ENCODE results near the gene KARS1. TPM values are rescaled to one million over a fixed set of nuclear protein-coding genes. Genes with fewer than 3 reads are reported as not detected.
A peak's percentile ranks its signal among the peaks of the same experiment; 100 is the strongest.

KARS1 gene
- total RNA-seq: 93.2 to 98.1 TPM (median 93.3 TPM) in 3 replicates
- long read RNA-seq, transcript KARS-211 (2 exons, 589 nt): minor isoform, 21 of 183 reads
- long read RNA-seq, transcript KARS-201 (14 exons, 2,005 nt): major isoform, 115 of 183 reads
- long read RNA-seq, transcript KARS-202 (15 exons, 2,421 nt): minor isoform, 30 of 183 reads
- long read RNA-seq, partial matches to known transcripts: 2 of 183 reads
- long read RNA-seq, other reads (novel, unspliced or antisense): 13 of 183 reads

DNA sequence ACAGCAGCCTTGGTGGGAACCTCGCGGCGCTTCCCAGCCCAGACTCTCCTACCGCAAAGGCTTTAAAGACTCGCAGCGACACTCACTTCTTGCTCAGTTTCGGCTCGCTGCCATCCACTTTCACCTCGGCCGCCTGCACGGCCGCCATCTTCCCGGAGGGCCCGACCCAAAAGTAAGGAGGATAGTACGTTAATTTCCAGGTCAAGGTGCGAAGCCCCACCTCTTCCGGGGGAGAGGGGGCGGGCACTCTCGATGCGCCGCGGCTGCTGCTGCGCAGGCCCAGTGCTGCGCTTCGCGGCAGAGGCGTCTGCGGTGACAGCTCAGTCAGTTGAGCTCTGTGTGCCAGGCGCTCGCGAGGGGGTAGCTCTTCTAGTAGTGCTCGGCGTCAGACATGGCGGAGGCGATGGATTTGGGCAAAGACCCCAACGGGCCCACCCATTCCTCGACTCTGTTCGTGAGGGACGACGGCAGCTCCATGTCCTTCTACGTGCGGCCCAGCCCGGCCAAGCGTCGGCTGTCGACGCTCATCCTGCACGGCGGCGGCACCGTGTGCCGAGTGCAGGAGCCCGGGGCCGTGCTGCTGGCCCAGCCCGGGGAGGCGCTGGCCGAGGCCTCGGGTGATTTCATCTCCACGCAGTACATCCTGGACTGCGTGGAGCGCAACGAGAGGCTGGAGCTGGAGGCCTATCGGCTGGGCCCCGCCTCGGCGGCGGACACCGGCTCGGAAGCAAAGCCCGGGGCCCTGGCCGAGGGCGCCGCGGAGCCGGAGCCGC is at the start of gene KARS1, which contains the start of gene TERF2IP:
TSS of gene KARS1 (minus strand) at position 174 of the 773 bp plus-strand sequence. CDS start at position 148, 26 bp downstream.
TSS of gene TERF2IP (plus strand) at position 282 of the 773 bp plus-strand sequence. CDS start at position 392, 110 bp downstream.
- Mint-ChIP-seq H3K27ac (ENCODE audit: unreplicated experiment) (peak within 1 kb of the TSS; percentile 97), H3K36me3 (ENCODE audit: low read depth) (peaks cover 3% of the 10 kb centered on the region), H3K4me1 (ENCODE audit: low read depth) (peaks cover 54% of the 10 kb centered on the region)

DNA sequence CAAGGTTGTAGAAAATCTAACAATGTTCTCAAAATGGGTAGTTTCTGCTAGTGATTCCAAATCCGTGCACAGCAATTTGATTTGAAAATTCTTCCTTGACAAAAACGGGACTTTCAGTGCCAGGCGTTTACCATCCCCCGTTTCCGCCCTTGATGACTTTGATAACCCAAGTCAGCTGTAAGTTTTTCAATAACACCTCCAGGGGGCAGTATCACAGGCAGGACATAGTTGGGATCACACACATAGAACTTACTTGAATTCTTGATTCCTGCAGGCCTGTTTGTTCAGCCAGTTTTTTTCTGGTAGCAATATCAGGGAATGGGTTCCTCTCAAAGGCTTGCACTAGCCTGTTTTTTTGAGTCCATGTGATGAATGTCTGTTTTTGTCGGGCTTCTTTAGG is 48.2 kb upstream of the KARS1 start:
- Mint-ChIP-seq H3K27me3 (ENCODE audit: low read depth) (no peaks in the 10 kb centered on the region), H3K36me3 (ENCODE audit: low read depth) (no peaks in the 10 kb centered on the region), H3K4me1 (ENCODE audit: low read depth) (no peaks in the 10 kb centered on the region), H3K27ac (ENCODE audit: unreplicated experiment) (no peak overlapping the region), H3K9me3 (ENCODE audit: low read depth) (no peaks in the 10 kb centered on the region), H3K4me3 (ENCODE audit: unreplicated experiment) (no peak overlapping the region)
- TF ChIP-seq, protein P1, sequence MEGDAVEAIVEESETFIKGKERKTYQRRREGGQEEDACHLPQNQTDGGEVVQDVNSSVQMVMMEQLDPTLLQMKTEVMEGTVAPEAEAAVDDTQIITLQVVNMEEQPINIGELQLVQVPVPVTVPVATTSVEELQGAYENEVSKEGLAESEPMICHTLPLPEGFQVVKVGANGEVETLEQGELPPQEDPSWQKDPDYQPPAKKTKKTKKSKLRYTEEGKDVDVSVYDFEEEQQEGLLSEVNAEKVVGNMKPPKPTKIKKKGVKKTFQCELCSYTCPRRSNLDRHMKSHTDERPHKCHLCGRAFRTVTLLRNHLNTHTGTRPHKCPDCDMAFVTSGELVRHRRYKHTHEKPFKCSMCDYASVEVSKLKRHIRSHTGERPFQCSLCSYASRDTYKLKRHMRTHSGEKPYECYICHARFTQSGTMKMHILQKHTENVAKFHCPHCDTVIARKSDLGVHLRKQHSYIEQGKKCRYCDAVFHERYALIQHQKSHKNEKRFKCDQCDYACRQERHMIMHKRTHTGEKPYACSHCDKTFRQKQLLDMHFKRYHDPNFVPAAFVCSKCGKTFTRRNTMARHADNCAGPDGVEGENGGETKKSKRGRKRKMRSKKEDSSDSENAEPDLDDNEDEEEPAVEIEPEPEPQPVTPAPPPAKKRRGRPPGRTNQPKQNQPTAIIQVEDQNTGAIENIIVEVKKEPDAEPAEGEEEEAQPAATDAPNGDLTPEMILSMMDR (IDR thresholded peaks at IDR 0.05): peak; percentile 32
- no peak for DNase-seq (ENCODE audit: low spot score)

More for the DNA sequence above, at the start of gene KARS1, which contains the start of gene TERF2IP:
- peak; percentile 97 for DNase-seq (ENCODE audit: low spot score)
- no peaks in the 10 kb centered on the region for H3K27me3 Mint-ChIP-seq (ENCODE audit: low read depth)
- H3K9me3 Mint-ChIP-seq (ENCODE audit: low read depth): no peaks in the 10 kb centered on the region
- peak within 1 kb of the TSS; percentile 98 for H3K4me3 Mint-ChIP-seq (ENCODE audit: unreplicated experiment)
- TF ChIP-seq, protein P1 (IDR thresholded peaks at IDR 0.05): no peak

DNA sequence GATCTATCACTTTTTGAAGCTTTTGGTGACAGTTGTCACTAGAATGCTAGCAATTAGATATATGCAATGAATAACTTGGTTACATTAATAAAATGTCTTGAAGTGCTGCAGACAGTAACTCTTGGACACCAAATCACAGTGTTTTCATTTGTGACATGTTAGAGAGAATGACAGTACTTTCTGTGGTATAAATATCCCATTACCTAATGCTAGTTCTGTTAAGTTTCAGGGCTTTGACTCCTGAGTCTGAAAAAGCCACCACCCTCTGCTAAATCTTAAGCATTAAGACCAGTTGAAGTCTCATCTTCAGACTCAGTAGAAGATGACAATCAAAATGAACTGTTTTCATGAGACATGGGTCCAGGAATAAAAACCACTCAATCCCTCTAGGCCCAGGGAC is 39.9 kb upstream of the KARS1 start:
- H3K9me3 Mint-ChIP-seq (ENCODE audit: low read depth): peaks cover 10% of the 10 kb centered on the region
- H3K36me3 Mint-ChIP-seq (ENCODE audit: low read depth): no peaks in the 10 kb centered on the region
- no peaks in the 10 kb centered on the region for H3K4me1 Mint-ChIP-seq (ENCODE audit: low read depth)
- H3K27ac Mint-ChIP-seq (ENCODE audit: unreplicated experiment): no peak overlapping the region
- no peaks in the 10 kb centered on the region for H3K27me3 Mint-ChIP-seq (ENCODE audit: low read depth)
- H3K4me3 Mint-ChIP-seq (ENCODE audit: unreplicated experiment): no peak overlapping the region
- TF ChIP-seq, protein P1 (IDR thresholded peaks at IDR 0.05): no peak
- no peak for DNase-seq (ENCODE audit: low spot score)

DNA sequence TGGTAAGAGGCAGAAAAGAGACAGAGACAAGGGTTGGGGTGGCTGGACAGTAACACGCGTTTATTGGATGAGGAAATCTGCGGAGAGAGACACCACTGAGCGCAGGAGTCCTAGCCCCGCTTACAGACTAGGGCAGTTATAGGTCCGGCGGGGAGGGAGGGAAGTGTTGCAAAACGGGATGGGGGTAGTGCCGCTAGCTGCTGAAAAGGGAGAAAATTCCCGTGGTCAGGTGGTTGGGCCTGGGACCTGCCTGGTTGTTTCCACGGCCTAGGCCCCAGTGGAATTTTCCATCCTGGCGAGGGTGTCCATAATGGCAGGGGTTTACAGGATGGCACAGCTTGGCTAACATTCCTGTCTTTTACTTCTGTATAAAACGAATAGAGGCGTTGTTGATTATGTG is 34.8 kb upstream of the KARS1 start:
- Mint-ChIP-seq H3K4me3 (ENCODE audit: unreplicated experiment) (no peak overlapping the region), H3K27ac (ENCODE audit: unreplicated experiment) (no peak overlapping the region), H3K9me3 (ENCODE audit: low read depth) (peaks cover 10% of the 10 kb centered on the region), H3K36me3 (ENCODE audit: low read depth) (no peaks in the 10 kb centered on the region), H3K27me3 (ENCODE audit: low read depth) (no peaks in the 10 kb centered on the region), H3K4me1 (ENCODE audit: low read depth) (no peaks in the 10 kb centered on the region)
- no peak for DNase-seq (ENCODE audit: low spot score)
- TF ChIP-seq, protein P1 (IDR thresholded peaks at IDR 0.05): no peak

DNA sequence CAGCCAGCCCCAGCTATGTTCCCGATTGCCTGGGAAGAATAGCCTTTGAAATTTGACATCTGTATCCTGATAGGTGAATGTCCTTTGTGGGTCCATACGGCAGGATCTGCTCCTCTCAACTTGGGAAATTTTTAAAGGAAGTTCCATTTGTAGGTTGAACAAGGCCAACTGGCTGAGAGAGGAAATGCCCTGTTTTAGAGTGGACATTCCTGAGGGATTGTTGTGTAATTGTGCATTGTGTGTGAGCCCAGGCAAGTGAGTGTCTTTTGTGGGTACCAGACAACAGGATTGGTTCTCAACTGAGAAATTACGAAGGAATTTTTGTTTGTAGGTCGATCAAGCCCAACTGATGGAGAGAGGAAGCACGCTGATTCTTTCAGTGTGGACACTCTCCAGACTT is 31.9 kb upstream of the KARS1 start:
- Mint-ChIP-seq H3K27ac (ENCODE audit: unreplicated experiment) (no peak overlapping the region), H3K36me3 (ENCODE audit: low read depth) (no peaks in the 10 kb centered on the region), H3K9me3 (ENCODE audit: low read depth) (peaks cover 8% of the 10 kb centered on the region), H3K27me3 (ENCODE audit: low read depth) (no peaks in the 10 kb centered on the region), H3K4me1 (ENCODE audit: low read depth) (no peaks in the 10 kb centered on the region), H3K4me3 (ENCODE audit: unreplicated experiment) (no peak overlapping the region)
- TF ChIP-seq, protein P1 (IDR thresholded peaks at IDR 0.05): no peak
- no peak for DNase-seq (ENCODE audit: low spot score)
